Endothelial cell of umbilical vein (primary cell): ENCODE data around the gene C1RL. TPM values are rescaled to one million over a fixed set of nuclear protein-coding genes. Genes with fewer than 3 reads are reported as not detected.

Source experiments
- BruUV-seq: library from RNA; stranded (reverse); fragments of 400-500 nt; replicated peaks from 2 replicates; lab custom pipeline; 2021; lab: Mats Ljungman, UMichigan
- CTCF ChIA-PET: fragments of 300-600, 350-600 bp; sonication (Branson Sonifier 250); formaldehyde crosslinking; loops from one replicate; lab custom pipeline; 2021; ENCODE audit warnings: antibody characterized with exemption, inconsistent platforms; lab: Charles Lee
- POLR2A ChIA-PET: fragments of 300-600, 350-600 bp; sonication (Branson Sonifier 250); formaldehyde crosslinking; loops from one replicate; lab custom pipeline; 2021; ENCODE audit warnings: antibody characterized with exemption, inconsistent platforms; lab: Charles Lee
- DNase-seq: peaks from one replicate; pipeline ENCODE4 v3.0.0-alpha.2; 2011; ENCODE audit warnings: low read depth, low spot score
- FAIRE-seq: peaks from 2 replicates; lab custom pipeline; 2011; peaks lifted over from hg19 to GRCh38; lab: Jason Lieb, UNC
- H2AFZ ChIP-seq: 2 replicates; pipeline ENCODE4 v1.6.0; 2012; ENCODE audit warnings: low read depth, low read length, control low read depth, inconsistent platforms
- H3K27ac ChIP-seq: 2 replicates; pipeline ENCODE4 v1.5.1; 2011; ENCODE audit warnings: low read depth, mild to moderate bottlenecking, control low read depth, low read length, moderate library complexity; ENCODE audit not compliant: insufficient read depth
- H3K27me3 ChIP-seq, 2 experiments: 2 replicates each; pipeline versions ENCODE4 v1.6.0 to v1.6.1; 2011; ENCODE audit warnings: low read length in 2 of 2, mixed read lengths in 1 of 2; ENCODE audit not compliant: control insufficient read depth in 2 of 2, insufficient read depth in 2 of 2
- H3K36me3 ChIP-seq, 2 experiments: 2 replicates in 1 of 2; 3 replicates in 1 of 2; pipeline ENCODE4 v1.5.1; 2011; ENCODE audit warnings: low read length in 2 of 2, mild to moderate bottlenecking in 1 of 2, moderate library complexity in 1 of 2; ENCODE audit not compliant: control insufficient read depth in 2 of 2, insufficient read depth in 2 of 2; ENCODE audit errors: extremely low read depth in 1 of 2
- H3K4me1 ChIP-seq: 3 replicates; pipeline ENCODE4 v1.5.1; 2011; ENCODE audit warnings: mild to moderate bottlenecking, low read length; ENCODE audit not compliant: control insufficient read depth, insufficient read depth; ENCODE audit errors: extremely low read depth
- H3K4me2 ChIP-seq: 2 replicates; pipeline ENCODE4 v1.6.1; 2011; ENCODE audit warnings: low read length, control low read depth, mixed read lengths; ENCODE audit not compliant: insufficient read depth
- H3K4me3 ChIP-seq, 3 experiments: fragments of 200-600 bp in 1 of 3; sonication (generic), shearing (Covaris generic) in 1 of 3; replicated peaks in 1 of 3; 2 replicates each; pipeline ENCODE4 v1.5.1; 2011 to 2016; ENCODE audit warnings: control low read depth in 3 of 3, low read length in 3 of 3, mild to moderate bottlenecking in 2 of 3, inconsistent platforms in 1 of 3, low read depth in 1 of 3, moderate library complexity in 1 of 3; ENCODE audit not compliant: insufficient read depth in 1 of 3
- H3K79me2 ChIP-seq: 2 replicates; pipeline ENCODE4 v1.6.0; 2012; ENCODE audit warnings: low read length, inconsistent platforms; ENCODE audit not compliant: control insufficient read depth, insufficient read depth
- H3K9ac ChIP-seq: replicated peaks from 2 replicates; pipeline ENCODE3; 2011; ENCODE audit warnings: low read length, control low read depth; ENCODE audit not compliant: insufficient read depth; ENCODE audit errors: extremely low read depth
- H3K9me1 ChIP-seq: replicated peaks from 3 replicates; pipeline ENCODE4 v1.6.0; 2011; ENCODE audit warnings: mild to moderate bottlenecking, low read length; ENCODE audit not compliant: control insufficient read depth, insufficient read depth; ENCODE audit errors: extremely low read depth
- H3K9me3 ChIP-seq: replicated peaks from 2 replicates; pipeline ENCODE4 v1.5.1; 2012; ENCODE audit warnings: low read length, inconsistent platforms; ENCODE audit not compliant: control insufficient read depth, insufficient read depth
- H4K20me1 ChIP-seq: replicated peaks from 2 replicates; pipeline ENCODE3; 2011; ENCODE audit warnings: mild to moderate bottlenecking, low read length; ENCODE audit not compliant: control insufficient read depth, insufficient read depth; ENCODE audit errors: extremely low read depth
- EZH2 ChIP-seq: IDR thresholded peaks from 2 replicates; pipeline ENCODE4 v1.6.1; 2012; ENCODE audit warnings: borderline replicate concordance, low read depth, mild to moderate bottlenecking, moderate library complexity, low read length, inconsistent platforms; ENCODE audit not compliant: severe bottlenecking
- FOS ChIP-seq: IDR thresholded peaks from 2 replicates; pipeline ENCODE4 v1.6.1; 2011; ENCODE audit warnings: mild to moderate bottlenecking, low read length, moderate library complexity, borderline replicate concordance; ENCODE audit not compliant: insufficient read depth
- GATA2 ChIP-seq: IDR thresholded peaks from 2 replicates; pipeline ENCODE4 v1.7.0; 2011; ENCODE audit warnings: low read depth, mild to moderate bottlenecking, moderate library complexity, mixed read lengths, low read length; ENCODE audit not compliant: insufficient read length, insufficient read depth
- JUN ChIP-seq: IDR thresholded peaks from 2 replicates; pipeline ENCODE4 v1.6.1; 2011; ENCODE audit warnings: borderline replicate concordance, low read depth; ENCODE audit not compliant: insufficient read length, insufficient read depth
- MYC ChIP-seq: IDR thresholded peaks from one replicate; pipeline ENCODE4 v1.6.1; 2011; ENCODE audit warnings: mild to moderate bottlenecking, low read depth, low read length
- POLR2A ChIP-seq: IDR thresholded peaks from 2 replicates; pipeline ENCODE4 v1.6.1; 2012; ENCODE audit warnings: low read depth, mild to moderate bottlenecking, control low read depth, low read length
- POLR2AphosphoS5 ChIP-seq: IDR thresholded peaks from 2 replicates; pipeline ENCODE4 v1.6.1; 2012; ENCODE audit warnings: low read depth, mild to moderate bottlenecking, control low read depth, low read length, moderate library complexity; ENCODE audit not compliant: insufficient read depth
- dilution Hi-C: fragments of 300-500 bp; cut with MboI; formaldehyde crosslinking; loops from one replicate; pipeline ENCODE4 v1.15.0; 2019; ENCODE audit warnings: low sequenced_read_pairs; ENCODE audit not compliant: extremely low pct_ligation_motif_present
- intact Hi-C: fragments of 100-400 bp; cut with micrococcal nuclease; formaldehyde crosslinking; loops from one replicate; pipeline ENCODE4 v1.10.0; 2022
- polyA plus RNA-seq, 4 experiments: library from polyadenylated mRNA; depleted of rRNA in 3 of 4; stranded (reverse) in 3 of 4; unstranded in 1 of 4; fragments of >200 nt; gene quantifications; 2 replicates each; pipeline versions ENCODE4 v1.2.1 to v1.2.3, GENCODE V29; 2011 to 2012; ENCODE audit warnings: missing spikeins in 1 of 4
- total RNA-seq: library from RNA; stranded (reverse); gene quantifications from 2 replicates; pipeline ENCODE4 v1.2.3, GENCODE V29; 2021
- TF ChIP-seq, protein P1 (sequence below): IDR thresholded peaks from 2 replicates; pipeline ENCODE4 v1.6.1; 2011; ENCODE audit not compliant: insufficient read depth, insufficient read length
- TF ChIP-seq, protein P2 (sequence below), 2 donors: IDR thresholded peaks; 1 replicate in 1 of 2; 2 replicates in 1 of 2; pipeline ENCODE4 v1.5.1; 2011; ENCODE audit warnings: low read length in 2 of 2, mild to moderate bottlenecking in 2 of 2, moderate library complexity in 2 of 2, control low read depth in 1 of 2, inconsistent platforms in 1 of 2, low read depth in 1 of 2; ENCODE audit not compliant: insufficient read depth in 1 of 2; ENCODE audit errors: extremely low read depth in 1 of 2

The C1RL gene
- total and polyA plus RNA-seq, 2 donors (not counting 3 experiments of a cell fraction or from before 2014, with no cell fraction given): 20.9 to 25.0 TPM

DNA sequence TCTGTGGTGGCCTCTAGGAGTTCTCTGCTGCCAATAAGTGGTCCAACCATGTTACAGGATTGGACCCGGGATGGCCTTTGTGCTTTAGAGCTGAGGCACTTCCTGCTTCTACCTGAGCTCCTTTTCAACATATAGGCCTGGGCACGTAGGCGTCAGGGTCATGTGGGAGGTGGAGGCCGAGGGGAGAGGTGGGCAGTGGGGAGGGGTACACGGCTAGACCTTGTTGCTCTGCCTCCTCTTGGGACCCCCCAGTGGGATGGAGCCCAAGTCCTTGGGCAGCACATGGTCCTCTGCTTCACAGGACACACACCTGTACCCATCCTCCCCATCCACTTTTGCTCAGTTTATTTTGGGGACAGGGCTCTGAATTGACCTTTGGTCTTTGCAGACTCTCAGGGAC is 12.3 kb upstream of the C1RL start:
- Histone ChIP-seq H3K9me1 (no peaks in the 10 kb centered on the region), H3K9me3 (no peaks in the 10 kb centered on the region), H3K4me3 (no peak overlapping the region), H3K4me1 (peaks cover 22% of the 10 kb centered on the region), H3K79me2 (no peaks in the 10 kb centered on the region), H3K27me3 (no peaks in the 10 kb centered on the region), H4K20me1 (no peaks in the 10 kb centered on the region), H3K36me3 (no peaks in the 10 kb centered on the region), H3K27ac (no peak overlapping the region), H3K4me2 (no peak overlapping the region), H2AFZ (no peak overlapping the region), H3K9ac (no peak overlapping the region)
- FAIRE-seq: no peak
- ChIA-PET POLR2A (no interaction called here), CTCF (interaction anchor here (1.3 kb wide), 1 partner anchor 8 kb away, joined by 3 read pairs; no protein-coding TSS in a partner anchor)
- dilution Hi-C loops: no loop called here
- DNase-seq: no peak
- intact Hi-C loops: no loop called here
- BruUV-seq: no TSS peak
- TF ChIP-seq JUN: no peak
- no peak for TF ChIP-seq POLR2A
- TF ChIP-seq, protein P1, sequence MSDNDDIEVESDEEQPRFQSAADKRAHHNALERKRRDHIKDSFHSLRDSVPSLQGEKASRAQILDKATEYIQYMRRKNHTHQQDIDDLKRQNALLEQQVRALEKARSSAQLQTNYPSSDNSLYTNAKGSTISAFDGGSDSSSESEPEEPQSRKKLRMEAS: no peak
- no peak for TF ChIP-seq EZH2
- TF ChIP-seq, protein P2, sequence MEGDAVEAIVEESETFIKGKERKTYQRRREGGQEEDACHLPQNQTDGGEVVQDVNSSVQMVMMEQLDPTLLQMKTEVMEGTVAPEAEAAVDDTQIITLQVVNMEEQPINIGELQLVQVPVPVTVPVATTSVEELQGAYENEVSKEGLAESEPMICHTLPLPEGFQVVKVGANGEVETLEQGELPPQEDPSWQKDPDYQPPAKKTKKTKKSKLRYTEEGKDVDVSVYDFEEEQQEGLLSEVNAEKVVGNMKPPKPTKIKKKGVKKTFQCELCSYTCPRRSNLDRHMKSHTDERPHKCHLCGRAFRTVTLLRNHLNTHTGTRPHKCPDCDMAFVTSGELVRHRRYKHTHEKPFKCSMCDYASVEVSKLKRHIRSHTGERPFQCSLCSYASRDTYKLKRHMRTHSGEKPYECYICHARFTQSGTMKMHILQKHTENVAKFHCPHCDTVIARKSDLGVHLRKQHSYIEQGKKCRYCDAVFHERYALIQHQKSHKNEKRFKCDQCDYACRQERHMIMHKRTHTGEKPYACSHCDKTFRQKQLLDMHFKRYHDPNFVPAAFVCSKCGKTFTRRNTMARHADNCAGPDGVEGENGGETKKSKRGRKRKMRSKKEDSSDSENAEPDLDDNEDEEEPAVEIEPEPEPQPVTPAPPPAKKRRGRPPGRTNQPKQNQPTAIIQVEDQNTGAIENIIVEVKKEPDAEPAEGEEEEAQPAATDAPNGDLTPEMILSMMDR (IDR thresholded peaks at IDR 0.05; ENCODE audit: extremely low read depth in 1 of 2, insufficient read depth in 1 of 2, low read depth in 1 of 2, low read length in 2 of 2): no peak
- no peak for TF ChIP-seq FOS
- TF ChIP-seq MYC: no peak
- no peak for TF ChIP-seq GATA2
- TF ChIP-seq POLR2AphosphoS5: no peak
